ENCODE results near the gene ATP13A2.

Gene ATP13A2

GRCh38 chr1:16975838-16976237 lies 35.9 kb downstream of the ATP13A2 start:
- no peak overlapping the region for H3K4me3 ChIP-seq (ENCODE audit: low read length)
- DNase-seq (ENCODE audit: low read depth) = no peak
- TF ChIP-seq CTCF (conservative IDR thresholded peaks at IDR 0.05; ENCODE audit: low read length) = no peak

GRCh38 chr1:16975211-16975610 lies 36.5 kb downstream of the ATP13A2 start:
- H3K4me3 ChIP-seq (ENCODE audit: low read length) = no peak overlapping the region
- DNase-seq (ENCODE audit: low read depth) = no peak
- TF ChIP-seq CTCF (conservative IDR thresholded peaks at IDR 0.05; ENCODE audit: low read length) = no peak

- DNase-seq (ENCODE audit: low read depth) = no peak
- no peak for TF ChIP-seq CTCF (conservative IDR thresholded peaks at IDR 0.05; ENCODE audit: low read length)
- no peak overlapping the region for H3K4me3 ChIP-seq (ENCODE audit: low read length)
These were observed 38.5 kb downstream of the ATP13A2 start for GRCh38 chr1:16973215-16973614.

- H3K4me3 ChIP-seq (ENCODE audit: low read length) = no peak overlapping the region
- no peak for DNase-seq (ENCODE audit: low read depth)
- TF ChIP-seq CTCF (conservative IDR thresholded peaks at IDR 0.05; ENCODE audit: low read length) = no peak
These were observed 39.4 kb downstream of the ATP13A2 start for GRCh38 chr1:16972189-16972895.

- H3K4me3 ChIP-seq (ENCODE audit: low read length) = no peak overlapping the region
- DNase-seq (ENCODE audit: low read depth) = no peak
- no peak for TF ChIP-seq CTCF (conservative IDR thresholded peaks at IDR 0.05; ENCODE audit: low read length)
These were observed 40.2 kb downstream of the ATP13A2 start for GRCh38 chr1:16971341-16972188.

- TF ChIP-seq CTCF (conservative IDR thresholded peaks at IDR 0.05; ENCODE audit: low read length) = no peak
- DNase-seq (ENCODE audit: low read depth) = no peak
- no peak overlapping the region for H3K4me3 ChIP-seq (ENCODE audit: low read length)
These were observed 41.4 kb downstream of the ATP13A2 start for GRCh38 chr1:16970132-16970910.
